Measurements from ENCODE around the gene RNU1-4.
"Not testable (repeated sequence)": the region's sequence is repeated elsewhere in the genome, so short reads cannot be mapped to it uniquely, and the experiment has no call there.

RNU1-4 gene

GRCh38 chr1:16709659-16710087 lies 30.6 kb upstream of the RNU1-4 start:
- DNase-seq: peak; percentile 55

GRCh38 chr1:16710618-16711017 lies 29.7 kb upstream of the RNU1-4 start:
- DNase-seq: not testable (repeated sequence)

GRCh38 chr1:16712131-16712530 lies 28.2 kb upstream of the RNU1-4 start:
- not testable (repeated sequence) for DNase-seq

GRCh38 chr1:16712582-16712981 lies 27.7 kb upstream of the RNU1-4 start:
- DNase-seq: not testable (repeated sequence)

GRCh38 chr1:16712984-16713383 lies 27.3 kb upstream of the RNU1-4 start:
- not testable (repeated sequence) for DNase-seq

GRCh38 chr1:16713480-16713879 lies 26.8 kb upstream of the RNU1-4 start:
- not testable (repeated sequence) for DNase-seq

GRCh38 chr1:16716691-16717335 lies 23.5 kb upstream of the RNU1-4 start:
- no peak for DNase-seq

- no peak for DNase-seq
These were observed 22.8 kb upstream of the RNU1-4 start for GRCh38 chr1:16717336-16718098.

- not testable (repeated sequence) for DNase-seq
These were observed 22.0 kb upstream of the RNU1-4 start for GRCh38 chr1:16718099-16718907.

- no peak for DNase-seq
These were observed 21.3 kb upstream of the RNU1-4 start for GRCh38 chr1:16718908-16719533.

GRCh38 chr1:16719571-16720350 lies 20.6 kb upstream of the RNU1-4 start:
- no peak for DNase-seq

GRCh38 chr1:16720351-16721223 lies 19.7 kb upstream of the RNU1-4 start:
- DNase-seq: no peak

GRCh38 chr1:16721871-16722641 lies 18.3 kb upstream of the RNU1-4 start:
- DNase-seq: no peak

- no peak for DNase-seq
These were observed 15.4 kb upstream of the RNU1-4 start for GRCh38 chr1:16724718-16725438.

GRCh38 chr1:16725439-16726245 lies 14.7 kb upstream of the RNU1-4 start:
- DNase-seq: not testable (repeated sequence)

- no peak for DNase-seq
These were observed 12.9 kb upstream of the RNU1-4 start for GRCh38 chr1:16727190-16728111.

GRCh38 chr1:16728243-16728949 lies 11.9 kb upstream of the RNU1-4 start:
- DNase-seq: not testable (repeated sequence)

Measured in central memory CD4-positive, alpha-beta T cell (primary cell).